ENCODE results near the gene NPPB. TPM values are rescaled to one million over a fixed set of nuclear protein-coding genes. Genes with fewer than 3 reads are reported as not detected.

The NPPB gene
- total RNA-seq, 1 experiment from 2014 or later, result not detected

GRCh38 chr1:11817192-11817591, 41.6 kb downstream of the NPPB start:
- peaks cover 52% of the 10 kb centered on the region for H3K36me3 Mint-ChIP-seq
- H3K27ac Mint-ChIP-seq, result no peak overlapping the region
- ChIA-PET POLR2A (no interaction called here), CTCF (no interaction called here)
- TF ChIP-seq CTCF (IDR thresholded peaks at IDR 0.05) (no peak), PRDM15 (CRISPR knock-in tag; IDR thresholded peaks at IDR 0.05) (no peak), AFF4 (CRISPR knock-in tag; IDR thresholded peaks at IDR 0.05; ENCODE audit: borderline replicate concordance) (no peak), PREB (CRISPR knock-in tag; IDR thresholded peaks at IDR 0.05; ENCODE audit: borderline replicate concordance) (no peak), MXD4 (CRISPR knock-in tag; IDR thresholded peaks at IDR 0.05; ENCODE audit: borderline replicate concordance) (no peak), ELF4 (CRISPR knock-in tag; IDR thresholded peaks at IDR 0.05; ENCODE audit: low read depth) (no peak), ZNF416 (CRISPR knock-in tag; IDR thresholded peaks at IDR 0.05) (no peak), KAT7 (CRISPR knock-in tag; IDR thresholded peaks at IDR 0.05; ENCODE audit: borderline replicate concordance) (no peak), CBFB (CRISPR knock-in tag; IDR thresholded peaks at IDR 0.05; ENCODE audit: low read depth) (no peak)
- no peaks in the 10 kb centered on the region for H3K4me1 Mint-ChIP-seq
- H3K27me3 Mint-ChIP-seq (ENCODE audit: low read depth), result no peaks in the 10 kb centered on the region
- H3K9me3 Mint-ChIP-seq, result no peaks in the 10 kb centered on the region
- no peak overlapping the region for H3K4me3 Mint-ChIP-seq
- DNase-seq (ENCODE audit: low spot score) (no peak), ATAC-seq (no peak)

- Mint-ChIP-seq H3K36me3 (peaks cover 48% of the 10 kb centered on the region), H3K9me3 (no peaks in the 10 kb centered on the region), H3K4me1 (peaks cover 8% of the 10 kb centered on the region), H3K27ac (no peak overlapping the region), H3K4me3 (no peak overlapping the region), H3K27me3 (ENCODE audit: low read depth) (no peaks in the 10 kb centered on the region)
- ATAC-seq (no peak), DNase-seq (ENCODE audit: low spot score) (no peak)
- no peak for TF ChIP-seq NFATC4 (CRISPR knock-in tag; IDR thresholded peaks at IDR 0.05)
- no peak for TF ChIP-seq E2F4 (CRISPR knock-in tag; IDR thresholded peaks at IDR 0.05; ENCODE audit: borderline replicate concordance, low read depth)
- no peak for TF ChIP-seq MYBL2 (CRISPR knock-in tag; IDR thresholded peaks at IDR 0.05)
- ChIA-PET CTCF (interaction anchor here (1.4 kb wide), 1 partner anchor 28 kb away, joined by 4 read pairs; no protein-coding TSS in a partner anchor), POLR2A (no interaction called here)
Measured at GRCh38 chr1:11813021-11813420, 45.7 kb downstream of the NPPB start.

Other genes with a start within 250 kb of the NPPB start
- 58.2 to 68.2 TPM (median 63.7 TPM) in 3 replicates for gene FBXO2, start 204.5 kb downstream of the NPPB start, total RNA-seq (2021)
- gene FBXO44, start 204.1 kb downstream of the NPPB start, total RNA-seq (2021), result 34.9 to 45.6 TPM (median 40.6 TPM) in 3 replicates
- 0.74 to 1.3 TPM (median 1.1 TPM) in 3 replicates for gene FBXO6, start 194.7 kb downstream of the NPPB start, total RNA-seq (2021)
- gene MAD2L2, start 177.8 kb downstream of the NPPB start, total RNA-seq (2021), result 283 to 312 TPM (median 305 TPM) in 3 replicates
- 12.0 to 13.4 TPM (median 13.3 TPM) in 3 replicates for gene DRAXIN, start 167.2 kb downstream of the NPPB start, total RNA-seq (2021)
- 81.6 to 102 TPM (median 101 TPM) in 3 replicates for gene AGTRAP, start 122.8 kb downstream of the NPPB start, total RNA-seq (2021)
- 1.2 to 3.1 TPM (median 2.8 TPM) in 3 replicates for gene C1orf167, start 96.8 kb downstream of the NPPB start, total RNA-seq (2021)
- gene MTHFR, start 53.0 kb downstream of the NPPB start, total RNA-seq (2021), result 19.4 to 23.4 TPM (median 22.6 TPM) in 3 replicates
- 20.0 to 22.3 TPM (median 20.8 TPM) in 3 replicates for gene CLCN6, start 52.8 kb downstream of the NPPB start, total RNA-seq (2021)
- not detected in 3 replicates for gene NPPA, start 11.2 kb downstream of the NPPB start, total RNA-seq (2021)
- gene KIAA2013, start 67.5 kb upstream of the NPPB start, total RNA-seq (2021), result 45.3 to 50.2 TPM (median 45.6 TPM) in 3 replicates
- 46.9 to 73.8 TPM (median 67.3 TPM) in 3 replicates for gene PLOD1, start 75.8 kb upstream of the NPPB start, total RNA-seq (2021)
- gene MFN2, start 121.5 kb upstream of the NPPB start, total RNA-seq (2021), result 56.8 to 63.0 TPM (median 59.8 TPM) in 3 replicates
- gene MIIP, start 160.6 kb upstream of the NPPB start, total RNA-seq (2021), result 65.6 to 75.1 TPM (median 67.4 TPM) in 3 replicates
- 20.5 to 21.3 TPM (median 20.8 TPM) in 3 replicates for gene TNFRSF8, start 204.4 kb upstream of the NPPB start, total RNA-seq (2021)

All from WTC11 (cell line).